Measurements from ENCODE around the gene TEX28. TPM values are rescaled to one million over a fixed set of nuclear protein-coding genes. Genes with fewer than 3 reads are reported as not detected.

TEX28 gene
- total RNA-seq, 1 donor from 2014 or later: not detected

GRCh38 chrX:154310616-154311536 is 16.0 kb upstream of the TEX28 start:
- no peaks in the 10 kb centered on the region for H3K36me3 ChIP-seq
- no peaks in the 10 kb centered on the region for H3K4me1 ChIP-seq
- H3K27ac ChIP-seq: no peak overlapping the region
- no peak for DNase-seq (ENCODE audit: extremely low spot score in 2 of 2)
- no peaks in the 10 kb centered on the region for H3K27me3 ChIP-seq
- intact Hi-C loops (cut with DNase I): no loop called here
- TF ChIP-seq POLR2A (IDR thresholded peaks at IDR 0.05) (no peak), POLR2AphosphoS5 (IDR thresholded peaks at IDR 0.05; ENCODE audit: insufficient read depth in 1 of 2, low read depth in 1 of 2) (no peak), CTCF (IDR thresholded peaks at IDR 0.05) (no peak)
- H3K4me3 ChIP-seq: no peak overlapping the region
- no peaks in the 10 kb centered on the region for H3K9me3 ChIP-seq

- no peaks in the 10 kb centered on the region for H3K9me3 ChIP-seq
- no peak for DNase-seq (ENCODE audit: extremely low spot score in 2 of 2)
- no peak overlapping the region for H3K27ac ChIP-seq
- no peaks in the 10 kb centered on the region for H3K27me3 ChIP-seq
- H3K4me1 ChIP-seq: no peaks in the 10 kb centered on the region
- intact Hi-C loops (cut with DNase I): no loop called here
- no peak for TF ChIP-seq POLR2A (IDR thresholded peaks at IDR 0.05)
- H3K4me3 ChIP-seq: no peak overlapping the region
- no peaks in the 10 kb centered on the region for H3K36me3 ChIP-seq
Observed at GRCh38 chrX:154309041-154309775, 14.3 kb upstream of the TEX28 start.

- Histone ChIP-seq H3K4me1 (no peaks in the 10 kb centered on the region), H3K4me3 (no peak overlapping the region), H3K27me3 (no peaks in the 10 kb centered on the region), H3K9me3 (no peaks in the 10 kb centered on the region), H3K36me3 (no peaks in the 10 kb centered on the region), H3K27ac (no peak overlapping the region)
- TF ChIP-seq POLR2AphosphoS5 (IDR thresholded peaks at IDR 0.05; ENCODE audit: insufficient read depth in 1 of 2, low read depth in 1 of 2) (no peak), CTCF (IDR thresholded peaks at IDR 0.05) (peak in 2 of 3 experiments; percentile 24 to 44), POLR2A (IDR thresholded peaks at IDR 0.05) (no peak)
- intact Hi-C loops (cut with DNase I): no loop called here
- no peak for DNase-seq (ENCODE audit: extremely low spot score in 2 of 2)
Observed at GRCh38 chrX:154308108-154308946, 13.4 kb upstream of the TEX28 start.

- intact Hi-C loops (cut with DNase I): no loop called here
- Histone ChIP-seq H3K36me3 (no peaks in the 10 kb centered on the region), H3K4me1 (no peaks in the 10 kb centered on the region), H3K27me3 (no peaks in the 10 kb centered on the region), H3K27ac (no peak overlapping the region), H3K4me3 (no peak overlapping the region), H3K9me3 (no peaks in the 10 kb centered on the region)
- TF ChIP-seq POLR2AphosphoS5 (IDR thresholded peaks at IDR 0.05; ENCODE audit: insufficient read depth in 1 of 2, low read depth in 1 of 2): no peak
- no peak for TF ChIP-seq POLR2A (IDR thresholded peaks at IDR 0.05)
- no peak for TF ChIP-seq CTCF (IDR thresholded peaks at IDR 0.05)
- DNase-seq (ENCODE audit: extremely low spot score in 2 of 2): no peak
Observed at GRCh38 chrX:154307202-154307601, 12.3 kb upstream of the TEX28 start.

- no peak overlapping the region for H3K27ac ChIP-seq
- intact Hi-C loops (cut with DNase I): no loop called here
- TF ChIP-seq CTCF (IDR thresholded peaks at IDR 0.05) (no peak), POLR2AphosphoS5 (IDR thresholded peaks at IDR 0.05; ENCODE audit: insufficient read depth in 1 of 2, low read depth in 1 of 2) (no peak), POLR2A (IDR thresholded peaks at IDR 0.05) (no peak)
- H3K4me1 ChIP-seq: no peaks in the 10 kb centered on the region
- H3K9me3 ChIP-seq: no peaks in the 10 kb centered on the region
- H3K4me3 ChIP-seq: no peak overlapping the region
- no peaks in the 10 kb centered on the region for H3K27me3 ChIP-seq
- H3K36me3 ChIP-seq: no peaks in the 10 kb centered on the region
- no peak for DNase-seq (ENCODE audit: extremely low spot score in 2 of 2)
Observed at GRCh38 chrX:154305541-154306205, 10.7 kb upstream of the TEX28 start.

Measured in vagina (tissue), 2 donors.